GM12801 (cell line): Measurements from ENCODE around the gene CNTF.

ENCODE experiments used
- CTCF ChIP-seq: IDR thresholded peaks from one replicate; pipeline ENCODE4 v1.5.1; 2011; ENCODE audit warnings: control low read depth; ENCODE audit not compliant: insufficient read length; ENCODE audit errors: extremely low read depth

CNTF gene

GRCh38 chr11:58578635-58579191, 43.8 kb upstream of the CNTF start, which contains the start of gene ZFP91:
TSS of gene ZFP91 (plus strand) at chr11:58579063. CDS start at chr11:58579282, 219 bp downstream.
- TF ChIP-seq CTCF, result no peak

DNA sequence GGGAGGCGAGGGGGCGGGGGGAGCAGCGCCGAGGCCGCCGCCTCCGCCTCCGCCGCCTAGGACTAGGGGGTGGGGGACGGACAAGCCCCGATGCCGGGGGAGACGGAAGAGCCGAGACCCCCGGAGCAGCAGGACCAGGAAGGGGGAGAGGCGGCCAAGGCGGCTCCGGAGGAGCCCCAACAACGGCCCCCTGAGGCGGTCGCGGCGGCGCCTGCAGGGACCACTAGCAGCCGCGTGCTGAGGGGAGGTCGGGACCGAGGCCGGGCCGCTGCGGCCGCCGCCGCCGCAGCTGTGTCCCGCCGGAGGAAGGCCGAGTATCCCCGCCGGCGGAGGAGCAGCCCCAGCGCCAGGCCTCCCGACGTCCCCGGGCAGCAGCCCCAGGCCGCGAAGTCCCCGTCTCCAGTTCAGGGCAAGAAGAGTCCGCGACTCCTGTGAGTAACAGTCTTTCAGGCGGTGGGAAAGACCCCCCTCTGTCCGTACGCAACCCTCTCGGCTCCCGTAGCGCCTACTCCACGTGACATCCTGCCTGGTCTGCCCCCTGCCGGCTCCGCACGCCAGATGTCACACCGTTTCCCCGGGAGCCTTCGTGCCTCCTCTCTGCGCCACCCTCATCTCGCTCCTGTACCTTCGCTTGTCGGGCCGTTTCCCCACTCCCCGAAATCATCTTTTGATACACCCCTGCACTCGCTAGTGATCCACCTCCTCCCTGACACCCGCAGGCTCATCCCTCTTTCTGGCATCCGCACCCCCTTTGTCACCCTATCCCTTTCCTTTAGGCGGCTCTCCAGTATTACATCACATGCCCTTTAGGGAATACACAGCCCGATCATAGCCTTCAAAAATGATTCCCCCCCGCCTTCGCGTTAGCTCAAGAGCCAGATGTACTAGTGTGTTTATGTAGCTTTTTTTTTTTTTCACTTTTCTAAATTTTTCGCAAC, 43.0 kb upstream of the CNTF start:
- no peak for TF ChIP-seq CTCF

GRCh38 chr11:58580311-58580710, 42.2 kb upstream of the CNTF start:
- no peak for TF ChIP-seq CTCF

DNA sequence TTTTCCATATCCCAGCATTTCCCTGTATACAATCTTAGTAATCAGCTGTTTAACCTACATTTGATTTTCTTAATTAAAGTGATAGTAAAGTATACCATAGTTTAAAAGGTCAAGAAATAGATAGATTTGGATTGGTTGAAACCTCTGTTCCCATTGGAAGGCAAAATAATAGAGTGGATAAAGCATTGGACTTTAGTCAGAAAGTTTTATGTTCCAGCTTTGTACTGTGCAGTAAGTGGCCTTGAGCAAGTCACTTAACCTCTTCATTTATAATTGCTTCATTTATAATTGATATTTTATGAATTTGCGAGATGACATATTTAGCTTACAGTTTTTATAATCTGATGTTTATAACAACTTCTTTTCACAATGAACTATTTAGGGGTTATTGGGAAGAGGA, 40.0 kb upstream of the CNTF start:
- no peak for TF ChIP-seq CTCF

DNA sequence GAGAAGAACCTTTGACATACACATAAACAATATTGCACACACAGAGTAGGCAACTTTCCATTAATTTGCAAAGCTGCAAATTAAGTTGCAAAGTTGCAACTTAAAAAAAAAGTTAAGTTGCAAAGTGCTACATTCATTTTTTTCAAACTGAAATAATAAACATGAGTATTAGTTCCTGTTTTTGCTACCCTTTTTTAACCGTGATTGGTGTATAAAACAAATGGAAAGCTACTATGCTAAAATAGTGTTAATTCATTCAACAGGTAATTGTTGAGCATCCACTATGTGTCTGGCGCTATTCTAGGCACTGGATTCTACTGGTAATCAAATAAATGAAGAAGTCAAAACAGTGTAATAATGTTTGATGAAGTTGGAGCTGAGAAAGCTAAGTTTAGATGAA, 35.5 kb upstream of the CNTF start:
- TF ChIP-seq CTCF, result no peak

DNA sequence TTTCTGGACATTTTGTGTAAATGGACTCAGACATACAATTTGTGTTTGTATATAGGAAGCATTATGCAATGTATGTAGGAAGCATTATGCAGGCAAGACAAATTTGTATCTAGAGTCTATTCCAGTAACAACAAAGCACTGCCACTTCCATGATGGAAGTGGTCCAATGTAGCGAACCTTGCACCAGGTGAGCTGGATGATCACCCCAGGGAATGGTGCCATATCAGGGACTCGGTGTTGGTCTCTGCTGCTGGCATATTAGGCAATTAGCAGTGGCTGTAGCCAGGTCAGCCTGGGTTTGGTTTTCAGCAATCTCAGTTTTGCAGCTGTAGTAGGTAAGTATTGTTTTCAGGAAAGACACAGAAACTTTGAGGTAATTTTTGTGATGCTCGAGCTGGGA, 30.8 kb upstream of the CNTF start:
- no peak for TF ChIP-seq CTCF

GRCh38 chr11:58592760-58593472, 29.5 kb upstream of the CNTF start:
- TF ChIP-seq CTCF, result no peak
